Measurements from ENCODE around the gene CYP27B1.

- TF ChIP-seq, protein P1, sequence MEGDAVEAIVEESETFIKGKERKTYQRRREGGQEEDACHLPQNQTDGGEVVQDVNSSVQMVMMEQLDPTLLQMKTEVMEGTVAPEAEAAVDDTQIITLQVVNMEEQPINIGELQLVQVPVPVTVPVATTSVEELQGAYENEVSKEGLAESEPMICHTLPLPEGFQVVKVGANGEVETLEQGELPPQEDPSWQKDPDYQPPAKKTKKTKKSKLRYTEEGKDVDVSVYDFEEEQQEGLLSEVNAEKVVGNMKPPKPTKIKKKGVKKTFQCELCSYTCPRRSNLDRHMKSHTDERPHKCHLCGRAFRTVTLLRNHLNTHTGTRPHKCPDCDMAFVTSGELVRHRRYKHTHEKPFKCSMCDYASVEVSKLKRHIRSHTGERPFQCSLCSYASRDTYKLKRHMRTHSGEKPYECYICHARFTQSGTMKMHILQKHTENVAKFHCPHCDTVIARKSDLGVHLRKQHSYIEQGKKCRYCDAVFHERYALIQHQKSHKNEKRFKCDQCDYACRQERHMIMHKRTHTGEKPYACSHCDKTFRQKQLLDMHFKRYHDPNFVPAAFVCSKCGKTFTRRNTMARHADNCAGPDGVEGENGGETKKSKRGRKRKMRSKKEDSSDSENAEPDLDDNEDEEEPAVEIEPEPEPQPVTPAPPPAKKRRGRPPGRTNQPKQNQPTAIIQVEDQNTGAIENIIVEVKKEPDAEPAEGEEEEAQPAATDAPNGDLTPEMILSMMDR (conservative IDR thresholded peaks at IDR 0.05; ENCODE audit: low read length): no peak
- TF ChIP-seq EZH2phosphoT487 (IDR thresholded peaks at IDR 0.05; ENCODE audit: borderline replicate concordance, low read depth, low read length): no peak
Observed at GRCh38 chr12:57735952-57736740, 30.7 kb downstream of the CYP27B1 start.
